Neural cell (in vitro differentiated cells): ENCODE results near the gene ACTBL2. TPM values are rescaled to one million over a fixed set of nuclear protein-coding genes. Genes with fewer than 3 reads are reported as not detected.

ENCODE experiments used
- H2AFZ ChIP-seq: fragments of 200-600, 300-800 bp; sonication (generic), shearing (Covaris generic); 2 replicates; pipeline ENCODE4 v1.6.0; 2014; ENCODE audit warnings: low read depth, mild to moderate bottlenecking, antibody characterized with exemption, low read length, moderate library complexity
- H3F3A ChIP-seq: fragments of 200-600 bp; shearing (Covaris generic); 2 replicates; pipeline ENCODE4 v1.6.1; 2016; ENCODE audit warnings: mild to moderate bottlenecking, moderate library complexity, mixed read lengths, antibody characterized with exemption, low read length; ENCODE audit not compliant: insufficient read depth, poor library complexity, severe bottlenecking
- H3K27ac ChIP-seq: fragments of 200-600, 300-800 bp; sonication (generic), shearing (Covaris generic); 2 replicates; pipeline ENCODE4 v1.5.1; 2014; ENCODE audit warnings: mild to moderate bottlenecking, low read length, moderate library complexity
- H3K27me3 ChIP-seq: fragments of 300-800, 200-600 bp; sonication (generic), shearing (Covaris generic); 2 replicates; pipeline ENCODE4 v1.6.0; 2014; ENCODE audit warnings: mild to moderate bottlenecking, low read depth, low read length, moderate library complexity; ENCODE audit not compliant: insufficient read depth
- H3K36me3 ChIP-seq: fragments of 300-800, 200-600 bp; sonication (generic), shearing (Covaris generic); 2 replicates; pipeline ENCODE4 v1.5.1; 2014; ENCODE audit warnings: mild to moderate bottlenecking, antibody characterized with exemption, low read length, moderate library complexity; ENCODE audit not compliant: insufficient read depth
- H3K4me2 ChIP-seq: fragments of 300-800, 200-600 bp; sonication (generic), shearing (Covaris generic); 2 replicates; pipeline ENCODE4 v1.6.0; 2014; ENCODE audit warnings: mild to moderate bottlenecking, low read length
- H3K4me3 ChIP-seq: fragments of 300-800, 200-600 bp; sonication (generic), shearing (Covaris generic); 2 replicates; pipeline ENCODE4 v1.5.1; 2014; ENCODE audit warnings: mild to moderate bottlenecking, low read length, moderate library complexity
- H3K79me2 ChIP-seq: fragments of 200-600 bp; shearing (Covaris generic); replicated peaks from 2 replicates; pipeline ENCODE4 v1.6.0; 2014; ENCODE audit warnings: mild to moderate bottlenecking, low read length, moderate library complexity; ENCODE audit not compliant: insufficient read depth
- H3K9ac ChIP-seq: fragments of 300-800, 200-600 bp; sonication (generic), shearing (Covaris generic); 2 replicates; pipeline ENCODE4 v1.6.1; 2016; ENCODE audit warnings: mild to moderate bottlenecking, low read length, mixed read lengths
- H3K9me2 ChIP-seq: fragments of 200-600 bp; shearing (Covaris generic); 2 replicates; pipeline ENCODE4 v1.6.1; 2016; ENCODE audit warnings: mild to moderate bottlenecking, low read length, mixed read lengths; ENCODE audit not compliant: insufficient read depth
- H3K9me3 ChIP-seq: fragments of 200-600, 300-800 bp; sonication (generic), shearing (Covaris generic); 2 replicates; pipeline ENCODE4 v1.6.1; 2016; ENCODE audit warnings: mild to moderate bottlenecking, mixed run types, low read length, moderate library complexity, mixed read lengths
- H4K20me1 ChIP-seq: fragments of 200-600 bp; shearing (Covaris generic); 2 replicates; pipeline ENCODE4 v1.6.1; 2016; ENCODE audit warnings: mild to moderate bottlenecking, mixed run types; ENCODE audit not compliant: insufficient read depth
- CTCF ChIP-seq: fragments of 450-650 bp; IDR thresholded peaks from 2 replicates; pipeline ENCODE4 v1.5.1; 2014; ENCODE audit warnings: antibody characterized with exemption, mild to moderate bottlenecking, moderate library complexity; ENCODE audit not compliant: poor library complexity, severe bottlenecking
- EP300 ChIP-seq: fragments of 450-650 bp; conservative IDR thresholded peaks from 2 replicates; pipeline ENCODE4 v1.6.1; 2014; ENCODE audit warnings: antibody characterized with exemption, mild to moderate bottlenecking, moderate library complexity; ENCODE audit not compliant: poor library complexity, severe bottlenecking
- EZH2 ChIP-seq: fragments of 200-600, 300-800 bp; shearing (Covaris generic), sonication (generic); IDR thresholded peaks from 2 replicates; pipeline ENCODE4 v1.6.1; 2014; ENCODE audit warnings: antibody characterized with exemption, low read length, borderline replicate concordance, mild to moderate bottlenecking; ENCODE audit not compliant: insufficient read depth, poor library complexity, severe bottlenecking
- MXI1 ChIP-seq: fragments of 450-650 bp; conservative IDR thresholded peaks from 2 replicates; pipeline ENCODE4 v1.6.1; 2014; ENCODE audit warnings: antibody characterized with exemption, mild to moderate bottlenecking; ENCODE audit not compliant: poor library complexity, severe bottlenecking
- POLR2AphosphoS5 ChIP-seq: IDR thresholded peaks from 2 replicates; pipeline ENCODE4 v1.6.1; 2012
- RAD21 ChIP-seq: fragments of 450-650 bp; conservative IDR thresholded peaks from 2 replicates; pipeline ENCODE4 v1.6.1; 2014; ENCODE audit warnings: antibody characterized with exemption, mild to moderate bottlenecking, moderate library complexity
- REST ChIP-seq: IDR thresholded peaks from 2 replicates; pipeline ENCODE4 v1.6.1; 2012; ENCODE audit warnings: borderline replicate concordance
- SMC3 ChIP-seq: fragments of 450-650 bp; conservative IDR thresholded peaks from 2 replicates; pipeline ENCODE4 v1.6.1; 2014; ENCODE audit warnings: antibody characterized with exemption, mild to moderate bottlenecking, moderate library complexity; ENCODE audit not compliant: poor library complexity
- TAF1 ChIP-seq: IDR thresholded peaks from 2 replicates; pipeline ENCODE4 v1.6.1; 2012; ENCODE audit warnings: low read depth
- polyA plus RNA-seq: library from polyadenylated mRNA; depleted of rRNA; stranded (reverse); fragments of >200 nt; gene quantifications from 2 replicates; pipeline ENCODE4 v1.2.3, GENCODE V29; 2014

Gene ACTBL2
- polyA plus RNA-seq, 1 donor from 2014 or later, result not detected

GRCh38 chr5:57494104-57495098 lies 11.8 kb upstream of the ACTBL2 start:
- Histone ChIP-seq H3K79me2 (no peaks in the 10 kb centered on the region), H3K9me2 (no peaks in the 10 kb centered on the region), H2AFZ (no peak overlapping the region), H3K9me3 (no peaks in the 10 kb centered on the region), H3K27ac (no peak overlapping the region), H3K9ac (no peak overlapping the region), H3F3A (no peaks in the 10 kb centered on the region), H3K27me3 (no peaks in the 10 kb centered on the region), H3K4me2 (no peak overlapping the region), H4K20me1 (no peaks in the 10 kb centered on the region), H3K36me3 (no peaks in the 10 kb centered on the region), H3K4me3 (no peak overlapping the region)
- TF ChIP-seq EP300 (no peak), REST (no peak), POLR2AphosphoS5 (no peak), SMC3 (no peak), TAF1 (no peak), MXI1 (no peak), CTCF (no peak), EZH2 (no peak), RAD21 (no peak)

- Histone ChIP-seq H3K27ac (no peak overlapping the region), H4K20me1 (no peaks in the 10 kb centered on the region), H3K79me2 (no peaks in the 10 kb centered on the region), H3K4me3 (no peak overlapping the region), H3F3A (no peaks in the 10 kb centered on the region), H2AFZ (no peak overlapping the region), H3K36me3 (no peaks in the 10 kb centered on the region), H3K4me2 (no peak overlapping the region), H3K9me3 (no peaks in the 10 kb centered on the region), H3K9ac (no peak overlapping the region), H3K27me3 (no peaks in the 10 kb centered on the region), H3K9me2 (no peaks in the 10 kb centered on the region)
- no peak for TF ChIP-seq SMC3
Observed at GRCh38 chr5:57493034-57493433, 10.4 kb upstream of the ACTBL2 start.
